A673 (cell line): ENCODE data around the gene SF3B6. TPM values are rescaled to one million over a fixed set of nuclear protein-coding genes. Genes with fewer than 3 reads are reported as not detected.
"Not testable (repeated sequence)": the region's sequence is repeated elsewhere in the genome, so short reads cannot be mapped to it uniquely, and the experiment has no call there.

Experiments used
- BruUV-seq: library from RNA; stranded (reverse); fragments of 400-500 nt; replicated peaks from 2 replicates; lab custom pipeline; 2021; lab: Mats Ljungman, UMichigan
- CTCF ChIA-PET: fragments of 300-600 bp; sonication (Branson Sonifier 250); formaldehyde crosslinking; loops from one replicate; lab custom pipeline; 2022; ENCODE audit warnings: antibody characterized with exemption; lab: Charles Lee
- POLR2A ChIA-PET: fragments of 300-600 bp; sonication (Branson Sonifier 250); formaldehyde crosslinking; loops from one replicate; lab custom pipeline; 2022; ENCODE audit warnings: antibody characterized with exemption; ENCODE audit not compliant: low non-redundant PET; lab: Charles Lee
- DNase-seq: peaks from one replicate; pipeline ENCODE4 v3.0.0-alpha.2; 2015; ENCODE audit warnings: low spot score
- H3K27ac ChIP-seq: fragments of 200-600 bp; sonication (generic); 2 replicates; pipeline ENCODE4 v1.5.1; 2016; ENCODE audit warnings: mixed run types, low read depth, mild to moderate bottlenecking, mixed read lengths, antibody characterized with exemption, low read length; ENCODE audit not compliant: poor library complexity, severe bottlenecking
- H3K27me3 ChIP-seq: fragments of 200-600 bp; sonication (generic); replicated peaks from 2 replicates; pipeline ENCODE4 v1.6.1; 2017; ENCODE audit warnings: mixed run types, low read depth, mild to moderate bottlenecking, mixed read lengths, antibody characterized with exemption, low read length; ENCODE audit not compliant: insufficient read depth, poor library complexity
- H3K36me3 ChIP-seq: fragments of 200-600 bp; sonication (generic); 2 replicates; pipeline ENCODE4 v1.6.1; 2016; ENCODE audit warnings: mixed run types, mild to moderate bottlenecking, mixed read lengths, antibody characterized with exemption, low read length; ENCODE audit not compliant: insufficient read depth, poor library complexity, severe bottlenecking
- H3K4me1 ChIP-seq: fragments of 200-600 bp; sonication (generic); 2 replicates; pipeline ENCODE4 v1.6.1; 2017; ENCODE audit warnings: mixed run types, mild to moderate bottlenecking, mixed read lengths, antibody characterized with exemption, low read length; ENCODE audit not compliant: insufficient read depth, poor library complexity, severe bottlenecking
- H3K4me3 ChIP-seq: fragments of 200-600 bp; sonication (generic); 2 replicates; pipeline ENCODE4 v1.5.1; 2016; ENCODE audit warnings: low read depth, mixed run types, mild to moderate bottlenecking, mixed read lengths, low read length; ENCODE audit not compliant: poor library complexity, severe bottlenecking
- H3K9me3 ChIP-seq: fragments of 200-600 bp; sonication (generic); 2 replicates; pipeline ENCODE4 v1.6.1; 2016; ENCODE audit warnings: mixed run types, low read depth, mild to moderate bottlenecking, mixed read lengths, antibody characterized with exemption, low read length; ENCODE audit not compliant: poor library complexity, severe bottlenecking
- CTCF ChIP-seq: fragments of 300-800, 200-600 bp; sonication (generic); conservative IDR thresholded peaks from 2 replicates; pipeline ENCODE4 v1.5.1; 2017; ENCODE audit warnings: low read depth, mild to moderate bottlenecking, antibody characterized with exemption, low read length, moderate library complexity, mixed read lengths
- EZH2 ChIP-seq: fragments of 200-600 bp; sonication (generic); IDR thresholded peaks from 2 replicates; pipeline ENCODE4 v1.6.1; 2017; ENCODE audit warnings: borderline replicate concordance, low read depth, mild to moderate bottlenecking, mixed read lengths, antibody characterized with exemption, low read length; ENCODE audit not compliant: poor library complexity, severe bottlenecking
- intact Hi-C: fragments of 100-400 bp; cut with micrococcal nuclease; formaldehyde crosslinking; loops from one replicate; pipeline ENCODE4 v1.10.0; 2022; ENCODE audit not compliant: unreplicated experiment
- total RNA-seq: library from RNA; stranded (reverse); gene quantifications from 2 replicates; pipeline ENCODE4 v1.2.3, GENCODE V29; 2021

The SF3B6 gene
- total RNA-seq, 1 experiment from 2014 or later: 130 TPM

DNA sequence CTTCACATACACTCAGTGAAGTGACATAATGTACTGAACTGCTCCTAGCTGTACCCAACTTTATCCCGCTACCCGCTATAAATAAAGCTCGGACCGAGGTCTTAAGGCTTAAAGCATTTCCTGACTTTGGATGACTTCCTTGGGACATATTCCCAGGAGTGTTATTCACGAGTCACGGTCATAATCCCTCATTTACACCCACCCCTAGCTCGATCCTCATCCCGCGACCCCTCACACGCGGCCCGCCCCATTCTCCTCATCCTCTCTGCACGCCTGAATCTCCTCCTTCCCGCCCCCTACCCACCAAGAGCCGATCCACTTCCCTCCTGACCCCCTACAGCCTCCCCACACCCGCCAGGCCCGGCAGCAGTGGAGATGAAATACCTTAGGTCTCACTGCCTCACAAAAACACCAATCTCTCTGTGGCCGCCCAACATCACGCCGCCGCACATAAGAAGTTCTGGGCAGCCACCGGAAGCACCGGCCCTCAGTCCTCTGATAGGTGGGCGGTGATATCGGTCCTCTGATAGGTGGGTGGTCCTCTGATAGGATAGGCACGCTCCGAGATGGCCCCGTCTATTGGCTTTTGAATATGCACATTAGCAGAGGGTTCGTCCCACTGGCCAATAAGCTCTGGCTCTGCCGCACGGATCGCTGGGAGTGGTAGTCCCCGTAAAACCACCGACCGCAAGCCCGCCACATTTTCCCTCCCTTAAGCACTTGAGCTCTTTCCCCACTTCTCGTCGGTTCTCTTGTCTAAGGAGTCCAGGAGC lies 29.0 kb downstream of the SF3B6 start, which contains the start of gene WDCP:
WDCP (minus strand) TSS at position 462 of the 773 bp plus-strand sequence. CDS start 7,897 bp downstream, outside the sequence.
- ChIA-PET CTCF (interaction anchor here (1.5 kb wide), 1 partner anchor 37 kb away, joined by 9 read pairs; the partner anchor contains the start of gene TP53I3), POLR2A (interaction anchor here (0.6 kb wide), 1 partner anchor 23 kb away, joined by 3 read pairs; no protein-coding TSS in a partner anchor)
- H3K27ac ChIP-seq: peak within 1 kb of the TSS; percentile 62
- no peaks in the 10 kb centered on the region for H3K36me3 ChIP-seq
- no peaks in the 10 kb centered on the region for H3K27me3 ChIP-seq
- no peaks in the 10 kb centered on the region for H3K9me3 ChIP-seq
- peak within 1 kb of the TSS; percentile 81 for H3K4me3 ChIP-seq
- H3K4me1 ChIP-seq: peaks cover 17% of the 10 kb centered on the region
- TF ChIP-seq EZH2: no peak
- intact Hi-C loops: no loop called here
- TSS peak; percentile 72 for BruUV-seq
- DNase-seq: peak; percentile 99

- TF ChIP-seq EZH2: no peak
- TF ChIP-seq CTCF: no peak
- Histone ChIP-seq H3K4me1 (peaks cover 17% of the 10 kb centered on the region), H3K4me3 (peak overlapping the region; percentile 81), H3K27me3 (no peaks in the 10 kb centered on the region), H3K36me3 (no peaks in the 10 kb centered on the region), H3K27ac (peak overlapping the region; percentile 62), H3K9me3 (no peaks in the 10 kb centered on the region)
- intact Hi-C loops: no loop called here
- ChIA-PET POLR2A (no interaction called here), CTCF (interaction anchor here (1.5 kb wide), 1 partner anchor 37 kb away, joined by 9 read pairs; the partner anchor contains the start of gene TP53I3)
- no peak for DNase-seq
- no TSS peak for BruUV-seq
Measured at GRCh38 chr2:24046599-24046929, 29.6 kb downstream of the SF3B6 start.

- H3K36me3 ChIP-seq: no peaks in the 10 kb centered on the region
- H3K27ac ChIP-seq: no peak overlapping the region
- H3K9me3 ChIP-seq: no peaks in the 10 kb centered on the region
- H3K27me3 ChIP-seq: no peaks in the 10 kb centered on the region
- ChIA-PET POLR2A (no interaction called here), CTCF (no interaction called here)
- no TSS peak for BruUV-seq
- no peak for TF ChIP-seq CTCF
- no peak for TF ChIP-seq EZH2
- intact Hi-C loops: no loop called here
- no peak for DNase-seq
- peaks cover 17% of the 10 kb centered on the region for H3K4me1 ChIP-seq
- peak overlapping the region; percentile 81 for H3K4me3 ChIP-seq
Measured at GRCh38 chr2:24045511-24046508, 30.3 kb downstream of the SF3B6 start.

DNA sequence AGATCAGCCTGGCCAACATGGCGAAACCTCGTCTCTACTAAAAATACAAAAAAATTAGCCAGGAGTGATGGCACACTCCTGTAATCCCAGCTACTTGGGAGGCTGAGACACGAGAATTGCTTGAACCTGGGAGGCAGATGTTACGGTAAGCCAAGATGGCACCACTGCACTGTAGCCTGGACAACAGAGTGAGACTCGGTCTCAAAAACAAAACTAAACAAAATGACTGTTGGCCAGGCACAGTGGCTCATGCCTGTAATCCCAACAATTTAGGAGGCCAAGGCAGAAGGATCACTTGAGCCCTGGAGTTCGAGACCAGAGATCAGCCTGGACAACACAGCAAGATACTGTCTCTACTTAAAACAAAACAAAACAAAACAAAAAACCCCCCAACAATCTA lies 33.0 kb downstream of the SF3B6 start:
- H3K4me3 ChIP-seq, intact Hi-C loops, CTCF ChIA-PET, H3K27ac ChIP-seq, H3K9me3 ChIP-seq, H3K27me3 ChIP-seq, POLR2A ChIA-PET, DNase-seq, BruUV-seq, H3K4me1 ChIP-seq: not testable (repeated sequence)
- H3K36me3 ChIP-seq: peaks cover 12% of the 10 kb centered on the region
